PC-3 (cell line): Measurements from ENCODE around the gene ZNF277. TPM values are rescaled to one million over a fixed set of nuclear protein-coding genes. Genes with fewer than 3 reads are reported as not detected.

Source experiments
- ATAC-seq: fragments of 200-7000 bp; cut with Tn5 transposase; 2 replicates; pipeline ENCODE4 v1.9.1; 2020; ENCODE audit warnings: mild to moderate bottlenecking, moderate library complexity
- BruUV-seq: library from RNA; stranded (reverse); fragments of 400-500 nt; replicated peaks from 2 replicates; lab custom pipeline; 2021; lab: Mats Ljungman, UMichigan
- CTCF ChIA-PET: fragments of 300-600 bp; sonication (Branson Sonifier 250); formaldehyde crosslinking; loops from one replicate; lab custom pipeline; 2022; ENCODE audit warnings: antibody characterized with exemption; lab: Charles Lee
- POLR2A ChIA-PET: fragments of 300-600 bp; sonication (Branson Sonifier 250); formaldehyde crosslinking; loops from one replicate; lab custom pipeline; 2022; ENCODE audit warnings: antibody characterized with exemption; ENCODE audit not compliant: unreplicated experiment; lab: Charles Lee
- DNase-seq: peaks from one replicate; pipeline ENCODE4 v3.0.0-alpha.2; 2015
- H2AFZ ChIP-seq: fragments of 300-600 bp; sonication (generic); 2 replicates; pipeline ENCODE4 v1.6.0; 2016; ENCODE audit warnings: antibody characterized with exemption, low read length
- H3F3A ChIP-seq: fragments of 300-600 bp; sonication (generic); one replicate; pipeline ENCODE4 v1.6.0; 2017; ENCODE audit warnings: antibody characterized with exemption, low read length, control low read depth, mild to moderate bottlenecking; ENCODE audit not compliant: unreplicated experiment
- H3K27ac ChIP-seq: fragments of 300-600 bp; sonication (generic); 2 replicates; pipeline ENCODE4 v1.5.1; 2016; ENCODE audit warnings: mild to moderate bottlenecking, low read length
- H3K27me3 ChIP-seq: fragments of 300-600 bp; sonication (generic); 2 replicates; pipeline ENCODE4 v1.6.1; 2016; ENCODE audit warnings: low read length, mixed read lengths
- H3K36me3 ChIP-seq: fragments of 300-600 bp; sonication (generic); 2 replicates; pipeline ENCODE4 v1.6.1; 2016; ENCODE audit warnings: low read depth, mixed run types, low read length, mixed read lengths
- H3K4me1 ChIP-seq: fragments of 300-600 bp; sonication (generic); 2 replicates; pipeline ENCODE4 v1.5.1; 2016; ENCODE audit warnings: low read length; ENCODE audit not compliant: insufficient read depth
- H3K4me2 ChIP-seq: fragments of 300-600 bp; sonication (generic); 2 replicates; pipeline ENCODE4 v1.6.0; 2016; ENCODE audit warnings: low read length
- H3K4me3 ChIP-seq: fragments of 300-600 bp; sonication (generic); 2 replicates; pipeline ENCODE4 v1.5.1; 2016; ENCODE audit warnings: mild to moderate bottlenecking, low read length, mixed read lengths
- H3K79me2 ChIP-seq: fragments of 300-600 bp; sonication (generic); 2 replicates; pipeline ENCODE4 v1.6.1; 2017; ENCODE audit warnings: low read length, mixed read lengths
- H3K9ac ChIP-seq: fragments of 300-600 bp; sonication (generic); 2 replicates; pipeline ENCODE4 v1.6.0; 2016; ENCODE audit warnings: mild to moderate bottlenecking, low read length
- H3K9me2 ChIP-seq: fragments of 300-600 bp; sonication (generic); replicated peaks from 2 replicates; pipeline ENCODE4 v1.6.1; 2016; ENCODE audit warnings: mixed run types, low read length, mixed read lengths
- H3K9me3 ChIP-seq: fragments of 300-600 bp; sonication (generic); 2 replicates; pipeline ENCODE4 v1.6.1; 2016; ENCODE audit warnings: low read length, mixed read lengths
- H4K20me1 ChIP-seq: fragments of 300-600 bp; sonication (generic); 2 replicates; pipeline ENCODE4 v1.6.1; 2016; ENCODE audit warnings: low read length, mixed read lengths
- EZH2 ChIP-seq: fragments of 300-600 bp; sonication (generic); IDR thresholded peaks from one replicate; pipeline ENCODE4 v1.6.1; 2017; ENCODE audit warnings: antibody characterized with exemption, mild to moderate bottlenecking, low read length; ENCODE audit not compliant: unreplicated experiment
- EZH2phosphoT487 ChIP-seq: fragments of 300-600 bp; sonication (generic); IDR thresholded peaks from 2 replicates; pipeline ENCODE4 v1.6.1; 2018; ENCODE audit warnings: mild to moderate bottlenecking, antibody characterized with exemption, low read length, borderline replicate concordance
- intact Hi-C: fragments of 100-400 bp; cut with micrococcal nuclease; formaldehyde crosslinking; loops from 2 replicates; pipeline ENCODE4 v1.9.0; 2023
- total RNA-seq: library from RNA; depleted of rRNA; stranded (reverse); fragments of >200 nt; gene quantifications from 2 replicates; pipeline ENCODE4 v1.2.3, GENCODE V29; 2014
- TF ChIP-seq, protein P1 (sequence below): fragments of 300-600 bp; sonication (generic); conservative IDR thresholded peaks from 2 replicates; pipeline ENCODE4 v1.5.1; 2017; ENCODE audit warnings: antibody characterized with exemption, low read depth, mild to moderate bottlenecking, low read length

Gene ZNF277
- total RNA-seq, 1 experiment from 2014 or later = 14.0 TPM

DNA sequence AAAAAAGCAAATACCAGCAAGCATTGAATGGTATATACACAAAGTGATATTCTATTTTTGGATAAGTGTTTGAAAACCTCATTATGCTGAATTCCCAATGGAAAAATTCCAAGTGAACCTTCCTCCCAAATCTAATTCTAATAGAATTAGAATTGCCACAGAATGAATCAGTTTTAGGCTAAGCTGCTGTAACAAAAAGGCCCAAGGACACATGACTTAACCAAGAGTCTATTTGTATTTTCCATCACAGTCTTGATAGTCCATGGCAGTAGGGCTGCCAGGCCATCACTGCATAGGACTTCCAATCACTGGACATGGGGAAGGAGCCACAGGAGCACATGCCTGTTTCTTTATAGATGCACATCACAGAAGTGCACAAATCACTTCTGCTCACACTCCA is 152.6 kb downstream of the ZNF277 start:
- H3K9me2 ChIP-seq = no peaks in the 10 kb centered on the region
- no peaks in the 10 kb centered on the region for H3K9me3 ChIP-seq
- no peaks in the 10 kb centered on the region for H4K20me1 ChIP-seq
- no peaks in the 10 kb centered on the region for H3K27me3 ChIP-seq
- TF ChIP-seq EZH2phosphoT487 (no peak), EZH2 (no peak)
- TF ChIP-seq, protein P1, sequence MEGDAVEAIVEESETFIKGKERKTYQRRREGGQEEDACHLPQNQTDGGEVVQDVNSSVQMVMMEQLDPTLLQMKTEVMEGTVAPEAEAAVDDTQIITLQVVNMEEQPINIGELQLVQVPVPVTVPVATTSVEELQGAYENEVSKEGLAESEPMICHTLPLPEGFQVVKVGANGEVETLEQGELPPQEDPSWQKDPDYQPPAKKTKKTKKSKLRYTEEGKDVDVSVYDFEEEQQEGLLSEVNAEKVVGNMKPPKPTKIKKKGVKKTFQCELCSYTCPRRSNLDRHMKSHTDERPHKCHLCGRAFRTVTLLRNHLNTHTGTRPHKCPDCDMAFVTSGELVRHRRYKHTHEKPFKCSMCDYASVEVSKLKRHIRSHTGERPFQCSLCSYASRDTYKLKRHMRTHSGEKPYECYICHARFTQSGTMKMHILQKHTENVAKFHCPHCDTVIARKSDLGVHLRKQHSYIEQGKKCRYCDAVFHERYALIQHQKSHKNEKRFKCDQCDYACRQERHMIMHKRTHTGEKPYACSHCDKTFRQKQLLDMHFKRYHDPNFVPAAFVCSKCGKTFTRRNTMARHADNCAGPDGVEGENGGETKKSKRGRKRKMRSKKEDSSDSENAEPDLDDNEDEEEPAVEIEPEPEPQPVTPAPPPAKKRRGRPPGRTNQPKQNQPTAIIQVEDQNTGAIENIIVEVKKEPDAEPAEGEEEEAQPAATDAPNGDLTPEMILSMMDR = no peak
- ATAC-seq (no peak), DNase-seq (no peak)
- BruUV-seq = no TSS peak
- no peak overlapping the region for H2AFZ ChIP-seq
- H3K4me1 ChIP-seq = no peaks in the 10 kb centered on the region
- H3K79me2 ChIP-seq = no peaks in the 10 kb centered on the region
- no peak overlapping the region for H3K4me2 ChIP-seq
- ChIA-PET CTCF (no interaction called here), POLR2A (no interaction called here)
- H3K9ac ChIP-seq = no peak overlapping the region
- H3F3A ChIP-seq = no peaks in the 10 kb centered on the region
- no peaks in the 10 kb centered on the region for H3K36me3 ChIP-seq
- H3K27ac ChIP-seq = no peak overlapping the region
- intact Hi-C loops = no loop called here
- no peak overlapping the region for H3K4me3 ChIP-seq

GRCh38 chr7:112360681-112361080 is 154.2 kb downstream of the ZNF277 start:
- no TSS peak for BruUV-seq
- ATAC-seq (no peak), DNase-seq (no peak)
- H3K9ac ChIP-seq = no peak overlapping the region
- no peaks in the 10 kb centered on the region for H3K36me3 ChIP-seq
- no peaks in the 10 kb centered on the region for H3K9me3 ChIP-seq
- ChIA-PET CTCF (no interaction called here), POLR2A (no interaction called here)
- TF ChIP-seq EZH2 (no peak), EZH2phosphoT487 (no peak)
- TF ChIP-seq, protein P1 = no peak
- H3K4me3 ChIP-seq = no peak overlapping the region
- no peaks in the 10 kb centered on the region for H3K79me2 ChIP-seq
- no peak overlapping the region for H3K27ac ChIP-seq
- H3K4me1 ChIP-seq = no peaks in the 10 kb centered on the region
- H2AFZ ChIP-seq = 0 out of 2 replicates have a peak overlapping the region, but pooled peaks have one; percentile 21
- no peaks in the 10 kb centered on the region for H3K27me3 ChIP-seq
- no peaks in the 10 kb centered on the region for H3F3A ChIP-seq
- no peaks in the 10 kb centered on the region for H4K20me1 ChIP-seq
- intact Hi-C loops = no loop called here
- no peak overlapping the region for H3K4me2 ChIP-seq
- H3K9me2 ChIP-seq = 0 out of 2 replicates have a peak, but pooled peaks cover 2% of the 10 kb centered on the region

GRCh38 chr7:112361154-112361553 is 154.7 kb downstream of the ZNF277 start:
- ATAC-seq = peak; percentile 22; the same call in 1 of the 2 replicates
- CTCF ChIA-PET = no interaction called here

More at GRCh38 chr7:112361154-112361553, 154.7 kb downstream of the ZNF277 start:
- Histone ChIP-seq H3K9me3 (no peaks in the 10 kb centered on the region), H3K4me3 (no peak overlapping the region), H3K27ac (no peak overlapping the region), H4K20me1 (no peaks in the 10 kb centered on the region), H3K9ac (no peak overlapping the region), H3K4me2 (no peak overlapping the region), H2AFZ (0 out of 2 replicates have a peak overlapping the region, but pooled peaks have one; percentile 21), H3K36me3 (no peaks in the 10 kb centered on the region), H3K79me2 (no peaks in the 10 kb centered on the region), H3K9me2 (0 out of 2 replicates have a peak, but pooled peaks cover 2% of the 10 kb centered on the region), H3F3A (no peaks in the 10 kb centered on the region), H3K4me1 (no peaks in the 10 kb centered on the region), H3K27me3 (no peaks in the 10 kb centered on the region)
- BruUV-seq = no TSS peak
- POLR2A ChIA-PET = no interaction called here
- intact Hi-C loops = no loop called here
- no peak for TF ChIP-seq EZH2phosphoT487
- TF ChIP-seq EZH2 = no peak
- TF ChIP-seq, protein P1 = no peak
- no peak for DNase-seq
